RWPE1 (cell line): Measurements from ENCODE around the gene SLC28A1.
"Not testable (repeated sequence)": the region's sequence is repeated elsewhere in the genome, so short reads cannot be mapped to it uniquely, and the experiment has no call there.

ENCODE experiments used
- CTCF ChIA-PET: fragments of 350-600 bp; sonication (Branson Sonifier 250); formaldehyde crosslinking; extraction: SDS; loops from one replicate; lab custom pipeline; 2021; lab: Yijun Ruan, JAX
- POLR2A ChIA-PET: fragments of 400-600 bp; formaldehyde crosslinking; extraction: SDS; loops from one replicate; lab custom pipeline; 2020; ENCODE audit warnings: antibody characterized with exemption; ENCODE audit not compliant: low non-redundant PET; lab: Yijun Ruan, JAX
- DNase-seq: peaks from one replicate; pipeline ENCODE4 v3.0.0; 2012; ENCODE audit warnings: low spot score
- H3K27ac ChIP-seq: fragments of 450-650 bp; 2 replicates; pipeline ENCODE4 v1.5.1; 2017
- TF ChIP-seq, protein P1 (sequence below): fragments of 450-650 bp; conservative IDR thresholded peaks from 2 replicates; pipeline ENCODE4 v1.5.1; 2017; ENCODE audit warnings: low read depth, mild to moderate bottlenecking

SLC28A1 gene

DNA sequence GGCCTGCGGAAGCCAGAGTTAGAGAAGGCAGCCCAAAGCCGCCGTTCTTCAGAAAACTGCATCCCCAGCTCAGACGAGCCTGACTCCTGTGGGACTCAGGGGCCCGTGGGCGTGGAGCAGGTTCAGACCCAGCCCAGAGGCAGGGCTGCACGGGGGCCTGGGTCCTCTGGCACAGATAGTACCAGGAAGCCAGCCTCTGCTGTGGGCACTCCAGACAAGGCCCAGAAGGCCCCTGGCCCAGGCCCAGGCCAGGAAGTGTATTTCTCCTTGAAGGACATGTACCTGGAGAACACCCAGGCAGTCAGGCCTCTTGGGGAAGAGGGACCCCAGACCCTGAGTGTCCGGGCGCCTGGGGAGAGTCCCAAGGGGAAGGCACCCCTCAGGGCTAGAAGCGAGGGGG, 44.2 kb upstream of the SLC28A1 start:
- H3K27ac ChIP-seq: no peak overlapping the region
- ChIA-PET POLR2A (no interaction called here), CTCF (interaction anchor here (0.6 kb wide), 1 partner anchor 13 kb away, joined by 3 read pairs; no protein-coding TSS in a partner anchor)
- no peak for DNase-seq
- TF ChIP-seq, protein P1, sequence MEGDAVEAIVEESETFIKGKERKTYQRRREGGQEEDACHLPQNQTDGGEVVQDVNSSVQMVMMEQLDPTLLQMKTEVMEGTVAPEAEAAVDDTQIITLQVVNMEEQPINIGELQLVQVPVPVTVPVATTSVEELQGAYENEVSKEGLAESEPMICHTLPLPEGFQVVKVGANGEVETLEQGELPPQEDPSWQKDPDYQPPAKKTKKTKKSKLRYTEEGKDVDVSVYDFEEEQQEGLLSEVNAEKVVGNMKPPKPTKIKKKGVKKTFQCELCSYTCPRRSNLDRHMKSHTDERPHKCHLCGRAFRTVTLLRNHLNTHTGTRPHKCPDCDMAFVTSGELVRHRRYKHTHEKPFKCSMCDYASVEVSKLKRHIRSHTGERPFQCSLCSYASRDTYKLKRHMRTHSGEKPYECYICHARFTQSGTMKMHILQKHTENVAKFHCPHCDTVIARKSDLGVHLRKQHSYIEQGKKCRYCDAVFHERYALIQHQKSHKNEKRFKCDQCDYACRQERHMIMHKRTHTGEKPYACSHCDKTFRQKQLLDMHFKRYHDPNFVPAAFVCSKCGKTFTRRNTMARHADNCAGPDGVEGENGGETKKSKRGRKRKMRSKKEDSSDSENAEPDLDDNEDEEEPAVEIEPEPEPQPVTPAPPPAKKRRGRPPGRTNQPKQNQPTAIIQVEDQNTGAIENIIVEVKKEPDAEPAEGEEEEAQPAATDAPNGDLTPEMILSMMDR: no peak

GRCh38 chr15:84840741-84841429, 43.6 kb upstream of the SLC28A1 start:
- TF ChIP-seq, protein P1: no peak
- no peak for DNase-seq
- ChIA-PET CTCF (interaction anchor here (0.6 kb wide), 1 partner anchor 14 kb away, joined by 3 read pairs; no protein-coding TSS in a partner anchor), POLR2A (no interaction called here)
- H3K27ac ChIP-seq: no peak overlapping the region

GRCh38 chr15:84842781-84843180, 41.7 kb upstream of the SLC28A1 start:
- no peak for DNase-seq
- ChIA-PET POLR2A (no interaction called here), CTCF (no interaction called here)
- TF ChIP-seq, protein P1: no peak
- no peak overlapping the region for H3K27ac ChIP-seq

GRCh38 chr15:84844964-84845363, 39.5 kb upstream of the SLC28A1 start:
- TF ChIP-seq, protein P1: no peak
- CTCF ChIA-PET: interaction anchor here (0.6 to 0.8 kb wide), 3 partner anchors 10 to 257 kb away, joined by 3 to 8 read pairs (median 3); no protein-coding TSS in a partner anchor
- POLR2A ChIA-PET: no interaction called here
- no peak for DNase-seq
- no peak overlapping the region for H3K27ac ChIP-seq

GRCh38 chr15:84845631-84846030, 38.8 kb upstream of the SLC28A1 start:
- DNase-seq: peak; percentile 41

DNA sequence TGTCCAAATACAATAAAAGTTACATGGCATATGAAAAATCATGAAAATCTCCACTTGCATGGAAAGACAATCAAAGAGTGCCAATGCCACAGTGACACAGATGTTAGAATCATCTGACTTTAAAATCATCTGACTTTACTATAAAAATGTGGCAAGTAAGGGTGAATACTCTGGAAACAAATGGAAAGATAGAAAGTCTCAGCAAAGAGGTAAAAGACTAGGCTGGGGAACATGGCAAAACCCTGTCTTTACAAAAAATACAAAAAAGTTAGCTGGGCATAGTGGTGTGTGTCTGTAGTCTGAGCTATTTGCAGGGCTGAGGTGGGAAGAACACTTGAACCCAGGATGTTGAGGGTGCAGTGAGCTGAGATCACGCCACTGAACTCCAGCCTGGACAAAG, 38.2 kb upstream of the SLC28A1 start:
- no peak overlapping the region for H3K27ac ChIP-seq
- CTCF ChIA-PET: interaction anchor here (1.3 kb wide), 1 partner anchor 82 kb away, joined by 3 read pairs; no protein-coding TSS in a partner anchor
- DNase-seq: no peak
- POLR2A ChIA-PET: no interaction called here
- TF ChIP-seq, protein P1: no peak

More at GRCh38 chr15:84845631-84846030, 38.8 kb upstream of the SLC28A1 start:
- CTCF ChIA-PET: interaction anchor here (0.7 kb wide), 1 partner anchor 11 kb away, joined by 3 read pairs; no protein-coding TSS in a partner anchor
- TF ChIP-seq, protein P1: peak; percentile 73
- H3K27ac ChIP-seq, POLR2A ChIA-PET: not testable (repeated sequence)
